Mammary epithelial cell (primary cell): Measurements from ENCODE around the gene TXNDC12.

Experiments used
- EZH2 ChIP-seq: IDR thresholded peaks from 2 replicates; pipeline ENCODE4 v1.6.1; 2012; ENCODE audit warnings: low read length, inconsistent platforms, borderline replicate concordance
- TF ChIP-seq, protein P1 (sequence below), 2 donors: IDR thresholded peaks in 1 of 2; conservative IDR thresholded peaks in 1 of 2; 2 replicates each; pipeline ENCODE4 v1.5.1; 2011 to 2012; ENCODE audit warnings: inconsistent platforms in 2 of 2, low read length in 2 of 2, mild to moderate bottlenecking in 2 of 2, control low read depth in 1 of 2, low read depth in 1 of 2; ENCODE audit not compliant: insufficient read depth in 1 of 2; ENCODE audit errors: extremely low read depth in 1 of 2

DNA sequence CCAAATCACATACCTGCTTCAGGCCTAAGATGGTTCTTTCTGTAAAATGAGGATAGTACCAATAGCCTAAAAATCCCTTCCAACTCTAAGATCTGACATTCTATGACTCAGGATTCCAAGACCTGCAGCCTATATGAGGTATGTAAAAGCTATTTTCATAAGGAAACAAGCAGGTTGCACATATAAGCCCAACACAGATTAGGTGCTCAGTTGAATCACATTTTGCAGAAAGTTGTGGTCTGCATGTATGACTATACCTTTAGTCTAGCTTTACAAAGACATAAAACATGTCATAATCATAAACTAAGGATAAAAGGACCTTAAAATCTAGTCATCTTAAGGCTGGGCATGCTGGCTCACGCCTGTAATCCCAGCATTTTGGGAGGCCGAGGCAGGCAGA lies 28.7 kb downstream of the TXNDC12 start:
- TF ChIP-seq EZH2: no peak
- TF ChIP-seq, protein P1, sequence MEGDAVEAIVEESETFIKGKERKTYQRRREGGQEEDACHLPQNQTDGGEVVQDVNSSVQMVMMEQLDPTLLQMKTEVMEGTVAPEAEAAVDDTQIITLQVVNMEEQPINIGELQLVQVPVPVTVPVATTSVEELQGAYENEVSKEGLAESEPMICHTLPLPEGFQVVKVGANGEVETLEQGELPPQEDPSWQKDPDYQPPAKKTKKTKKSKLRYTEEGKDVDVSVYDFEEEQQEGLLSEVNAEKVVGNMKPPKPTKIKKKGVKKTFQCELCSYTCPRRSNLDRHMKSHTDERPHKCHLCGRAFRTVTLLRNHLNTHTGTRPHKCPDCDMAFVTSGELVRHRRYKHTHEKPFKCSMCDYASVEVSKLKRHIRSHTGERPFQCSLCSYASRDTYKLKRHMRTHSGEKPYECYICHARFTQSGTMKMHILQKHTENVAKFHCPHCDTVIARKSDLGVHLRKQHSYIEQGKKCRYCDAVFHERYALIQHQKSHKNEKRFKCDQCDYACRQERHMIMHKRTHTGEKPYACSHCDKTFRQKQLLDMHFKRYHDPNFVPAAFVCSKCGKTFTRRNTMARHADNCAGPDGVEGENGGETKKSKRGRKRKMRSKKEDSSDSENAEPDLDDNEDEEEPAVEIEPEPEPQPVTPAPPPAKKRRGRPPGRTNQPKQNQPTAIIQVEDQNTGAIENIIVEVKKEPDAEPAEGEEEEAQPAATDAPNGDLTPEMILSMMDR (conservative IDR thresholded peaks at IDR 0.05 in 1 of 2, IDR thresholded peaks at IDR 0.05 in 1 of 2; ENCODE audit: extremely low read depth in 1 of 2, insufficient read depth in 1 of 2, low read depth in 1 of 2, low read length in 2 of 2): no peak
